ENCODE measurements around the gene TMEM88. TPM values are rescaled to one million over a fixed set of nuclear protein-coding genes. Genes with fewer than 3 reads are reported as not detected.

TMEM88 gene
- total and polyA plus RNA-seq, 2 donors (not counting 1 experiment from before 2014, with no cell fraction given): 5.1 to 9.5 TPM

DNA sequence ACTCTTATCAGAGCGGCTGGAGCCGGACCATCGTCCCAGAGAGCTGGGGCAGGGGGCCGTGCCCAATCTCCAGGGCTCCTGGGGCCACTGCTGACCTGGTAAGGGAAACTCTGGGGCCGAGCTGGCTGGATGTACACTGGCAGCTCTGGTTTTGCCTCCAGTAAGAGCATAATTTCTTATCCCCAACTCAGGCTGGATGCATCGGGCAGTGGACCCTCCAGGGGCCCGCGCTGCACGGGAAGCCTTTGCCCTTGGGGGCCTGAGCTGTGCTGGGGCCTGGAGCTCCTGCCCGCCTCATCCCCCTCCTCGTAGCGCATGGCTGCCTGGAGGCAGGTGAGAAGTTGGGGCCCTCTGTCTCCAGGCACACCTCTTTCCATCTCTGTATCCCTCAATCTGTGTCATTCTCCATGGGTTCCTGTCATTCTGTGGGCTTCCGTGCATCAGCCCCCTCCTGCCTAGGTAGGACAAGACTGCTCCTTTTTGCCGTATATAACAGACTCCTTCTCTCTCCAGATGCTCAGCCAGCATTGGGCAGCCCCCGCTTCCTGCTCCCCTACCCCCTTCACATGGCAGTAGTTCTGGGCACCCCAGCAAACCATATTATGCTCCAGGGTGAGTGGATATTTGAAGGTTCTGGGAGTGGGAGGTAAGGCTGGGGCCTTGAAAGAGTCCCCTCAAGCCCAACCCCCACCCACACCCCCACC lies 9.4 kb upstream of the TMEM88 start:
- ChIA-PET CTCF (interaction anchor here (0.7 to 5.7 kb wide), 11 partner anchors 11 to 143 kb away, joined by 3 to 53 read pairs (median 4); partner anchors contain the start of genes CYB5D1, KDM6B and NAA38), POLR2A (interaction anchor here (0.6 to 1.7 kb wide), 9 partner anchors 10 to 603 kb away, joined by 3 to 14 read pairs (median 5); partner anchors contain the start of genes CNTROB, CYB5D1, GABARAP and KDM6B)
- intact Hi-C loops (cut with micrococcal nuclease): loop anchor here (10.0 kb wide), 1 partner anchor 231 kb away; the partner anchor contains the start of gene FXR2
- Histone ChIP-seq H2AFZ (ENCODE audit: insufficient read depth, low read depth, low read length, poor library complexity, severe bottlenecking) (no peak overlapping the region), H4K20me1 (ENCODE audit: control insufficient read depth, insufficient read depth, low read length, poor library complexity, severe bottlenecking) (peaks cover 68% of the 10 kb centered on the region), H3K27me3 (replicated peaks in 1 of 4; ENCODE audit: control extremely low read depth in 1 of 4, control insufficient read depth in 3 of 4, insufficient read depth in 4 of 4, low read length in 3 of 4) (no peaks in the 10 kb centered on the region), H3K79me2 (ENCODE audit: control insufficient read depth, insufficient read depth, low read length) (peaks cover 31% of the 10 kb centered on the region), H3K4me1 (ENCODE audit: control insufficient read depth in 2 of 2, insufficient read depth in 2 of 2, low read length in 2 of 2) (peaks cover 18 to 46% of the 10 kb centered on the region in 2 donors), H3K9ac (ENCODE audit: low read length) (peak overlapping the region; percentile 100), H3K9me3 (ENCODE audit: control extremely low read depth in 1 of 3, control insufficient read depth in 2 of 3, insufficient read depth in 1 of 3, low read length in 2 of 3) (no peaks in the 10 kb centered on the region), H3K27ac (ENCODE audit: low read length in 2 of 2) (peak overlapping the region; percentile 100), H3K36me3 (replicated peaks in 1 of 2; ENCODE audit: control extremely low read depth in 1 of 2, control insufficient read depth in 1 of 2, extremely low read depth in 1 of 2, insufficient read depth in 2 of 2, low read length in 1 of 2) (peaks cover 0 to 33% of the 10 kb centered on the region in 2 experiments), H3K4me2 (replicated peaks; ENCODE audit: low read depth, low read length, poor library complexity, severe bottlenecking) (peak overlapping the region; percentile 100), H3K4me3 (ENCODE audit: control extremely low read depth in 1 of 5, extremely low read depth in 1 of 5, insufficient read depth in 1 of 5, low read depth in 2 of 5, low read length in 4 of 5) (peak overlapping the region in 4 of 5 experiments; percentile 67 to 95 (median 94))
- 94% methylated on average over 13 of the region's 15 CpGs for WGBS (ENCODE audit: insufficient coverage)
- no peak for ATAC-seq (ENCODE audit: low read depth)
- peak; percentile 40 for DNase-seq
- Mint-ChIP-seq H3K27me3 (no peaks in the 10 kb centered on the region), H3K27ac (peak overlapping the region; percentile 64), H3K9me3 (ENCODE audit: insufficient read depth) (no peaks in the 10 kb centered on the region), H3K4me1 (peaks cover 32% of the 10 kb centered on the region), H3K4me3 (peak overlapping the region; percentile 100)
- TF ChIP-seq, protein P1, sequence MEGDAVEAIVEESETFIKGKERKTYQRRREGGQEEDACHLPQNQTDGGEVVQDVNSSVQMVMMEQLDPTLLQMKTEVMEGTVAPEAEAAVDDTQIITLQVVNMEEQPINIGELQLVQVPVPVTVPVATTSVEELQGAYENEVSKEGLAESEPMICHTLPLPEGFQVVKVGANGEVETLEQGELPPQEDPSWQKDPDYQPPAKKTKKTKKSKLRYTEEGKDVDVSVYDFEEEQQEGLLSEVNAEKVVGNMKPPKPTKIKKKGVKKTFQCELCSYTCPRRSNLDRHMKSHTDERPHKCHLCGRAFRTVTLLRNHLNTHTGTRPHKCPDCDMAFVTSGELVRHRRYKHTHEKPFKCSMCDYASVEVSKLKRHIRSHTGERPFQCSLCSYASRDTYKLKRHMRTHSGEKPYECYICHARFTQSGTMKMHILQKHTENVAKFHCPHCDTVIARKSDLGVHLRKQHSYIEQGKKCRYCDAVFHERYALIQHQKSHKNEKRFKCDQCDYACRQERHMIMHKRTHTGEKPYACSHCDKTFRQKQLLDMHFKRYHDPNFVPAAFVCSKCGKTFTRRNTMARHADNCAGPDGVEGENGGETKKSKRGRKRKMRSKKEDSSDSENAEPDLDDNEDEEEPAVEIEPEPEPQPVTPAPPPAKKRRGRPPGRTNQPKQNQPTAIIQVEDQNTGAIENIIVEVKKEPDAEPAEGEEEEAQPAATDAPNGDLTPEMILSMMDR (IDR thresholded peaks at IDR 0.05): no peak
- no peak for TF ChIP-seq EZH2 (IDR thresholded peaks at IDR 0.05; ENCODE audit: borderline replicate concordance, insufficient read depth, low read depth, low read length, poor library complexity, severe bottlenecking)
